HUDEP-2 (cell line): ENCODE results near the gene ANXA2R.
"Not testable (repeated sequence)": the region's sequence is repeated elsewhere in the genome, so short reads cannot be mapped to it uniquely, and the experiment has no call there.

ENCODE experiments used
- DNase-seq, 76 experiments: peaks; one replicate each; lab custom pipeline; 2025; ENCODE audit not compliant: unreplicated experiment in 76 of 76; lab: John Stamatoyannopoulos, UW

Gene ANXA2R, protein sequence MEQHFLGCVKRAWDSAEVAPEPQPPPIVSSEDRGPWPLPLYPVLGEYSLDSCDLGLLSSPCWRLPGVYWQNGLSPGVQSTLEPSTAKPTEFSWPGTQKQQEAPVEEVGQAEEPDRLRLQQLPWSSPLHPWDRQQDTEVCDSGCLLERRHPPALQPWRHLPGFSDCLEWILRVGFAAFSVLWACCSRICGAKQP

GRCh38 chr5:43040287-43041098 is at the start of gene ANXA2R:
Gene ANXA2R, minus strand, starts transcription at chr5:43040319. Its CDS starts 273 bp downstream, at chr5:43040046.
- DNase-seq = peak in 75 of 76 experiments; percentile 21 to 96 (median 87)

DNA sequence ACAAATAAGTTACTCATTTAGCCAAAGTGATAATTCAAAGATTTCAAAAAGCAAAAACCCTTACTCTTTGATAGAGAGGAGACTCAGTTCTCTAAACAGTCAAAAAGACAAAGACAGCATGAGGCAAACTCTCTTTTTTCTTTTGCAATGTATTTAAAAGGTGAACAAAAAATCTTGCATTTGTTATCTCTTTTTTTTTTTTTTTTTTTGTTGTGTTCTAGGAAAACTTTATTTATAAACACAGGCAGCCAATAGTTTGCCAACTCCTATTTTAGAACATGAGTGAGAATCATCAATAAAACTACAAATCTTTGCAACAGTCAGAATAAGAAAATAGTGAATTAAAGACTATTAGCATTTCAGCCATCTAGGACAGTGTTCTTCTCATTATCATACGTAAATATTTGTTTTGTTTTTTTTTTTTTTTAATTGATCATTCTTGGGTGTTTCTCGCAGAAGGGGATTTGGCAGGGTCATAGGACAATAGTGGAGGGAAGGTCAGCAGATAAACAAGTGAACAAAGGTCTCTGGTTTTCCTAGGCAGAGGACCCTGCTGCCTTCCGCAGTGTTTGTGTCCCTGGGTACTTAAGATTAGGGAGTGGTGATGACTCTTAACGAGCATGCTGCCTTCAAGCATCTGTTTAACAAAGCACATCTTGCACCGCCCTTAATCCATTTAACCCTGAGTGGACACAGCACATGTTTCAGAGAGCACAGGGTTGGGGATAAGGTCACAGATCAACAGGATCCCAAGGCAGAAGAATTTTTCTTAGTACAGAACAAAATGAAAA is 46.2 kb upstream of the ANXA2R start:
- not testable (repeated sequence) for DNase-seq

DNA sequence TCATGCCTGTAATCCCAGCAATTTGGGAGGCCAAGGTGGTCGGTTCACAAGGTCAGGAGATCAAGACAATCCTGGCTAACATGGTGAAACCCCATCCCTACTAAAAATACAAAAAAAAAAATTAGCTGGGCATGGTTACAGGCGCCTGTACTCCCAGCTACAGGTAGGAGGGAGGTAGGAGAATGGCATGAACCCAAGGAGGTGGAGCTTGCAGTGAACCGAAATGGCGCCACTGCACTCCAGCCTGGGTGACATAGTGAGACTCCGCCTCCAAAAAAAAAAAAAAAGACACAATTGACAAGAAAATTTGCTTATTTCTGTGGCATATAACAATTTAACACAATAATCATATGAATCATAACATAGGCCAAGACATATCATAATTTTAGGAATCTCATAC is 45.3 kb upstream of the ANXA2R start:
- DNase-seq = peak in 9 of 76 experiments; percentile 9 to 48 (median 18)

DNA sequence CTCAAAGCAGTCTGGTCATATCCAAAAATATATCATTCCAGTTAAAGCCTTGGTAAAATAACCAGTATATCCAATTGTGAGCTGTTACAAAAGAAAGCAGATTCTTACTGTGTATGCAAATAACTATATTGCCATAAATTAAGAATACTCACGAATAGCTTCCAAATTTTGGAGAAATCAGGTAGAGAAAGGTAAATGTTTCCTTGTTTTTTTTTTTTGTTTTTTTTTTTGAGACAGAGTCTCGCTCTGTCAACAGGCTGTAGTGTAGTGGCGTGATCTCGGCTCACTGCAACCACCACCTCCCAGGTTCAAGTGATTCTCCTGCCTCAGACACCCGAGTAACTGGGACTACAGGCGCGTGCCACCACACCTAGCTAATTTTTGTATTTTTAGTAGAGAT is 44.3 kb upstream of the ANXA2R start:
- DNase-seq = not testable (repeated sequence)

- peak in 39 of 76 experiments; percentile 5 to 75 (median 46) for DNase-seq
These were observed 41.2 kb upstream of the ANXA2R start for GRCh38 chr5:43081345-43081744.

GRCh38 chr5:43078956-43079355 is 38.8 kb upstream of the ANXA2R start:
- peak in 4 of 76 experiments; percentile 6 to 22 (median 12) for DNase-seq

GRCh38 chr5:43077446-43078191 is 37.5 kb upstream of the ANXA2R start:
- DNase-seq = not testable (repeated sequence)

- DNase-seq = peak in 48 of 76 experiments; percentile 1 to 83 (median 55)
These were observed 35.5 kb upstream of the ANXA2R start for GRCh38 chr5:43075319-43076293.

DNA sequence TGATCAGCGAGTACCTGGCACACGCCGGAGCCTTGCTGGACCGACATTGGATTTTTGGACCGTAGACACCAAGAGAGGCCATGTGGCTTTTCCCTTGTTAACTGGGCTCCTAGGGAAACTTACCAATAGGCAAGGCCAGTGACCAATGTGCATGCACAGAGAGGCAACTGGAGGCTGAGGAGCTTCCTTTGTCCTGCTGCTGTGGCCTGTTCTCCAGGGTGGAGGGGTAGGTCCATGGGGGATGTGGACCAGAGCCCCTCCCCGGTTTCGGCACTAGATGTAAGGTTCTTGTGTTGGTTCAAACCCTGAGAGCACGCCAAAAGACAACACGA is 34.8 kb upstream of the ANXA2R start:
- DNase-seq = no peak

DNA sequence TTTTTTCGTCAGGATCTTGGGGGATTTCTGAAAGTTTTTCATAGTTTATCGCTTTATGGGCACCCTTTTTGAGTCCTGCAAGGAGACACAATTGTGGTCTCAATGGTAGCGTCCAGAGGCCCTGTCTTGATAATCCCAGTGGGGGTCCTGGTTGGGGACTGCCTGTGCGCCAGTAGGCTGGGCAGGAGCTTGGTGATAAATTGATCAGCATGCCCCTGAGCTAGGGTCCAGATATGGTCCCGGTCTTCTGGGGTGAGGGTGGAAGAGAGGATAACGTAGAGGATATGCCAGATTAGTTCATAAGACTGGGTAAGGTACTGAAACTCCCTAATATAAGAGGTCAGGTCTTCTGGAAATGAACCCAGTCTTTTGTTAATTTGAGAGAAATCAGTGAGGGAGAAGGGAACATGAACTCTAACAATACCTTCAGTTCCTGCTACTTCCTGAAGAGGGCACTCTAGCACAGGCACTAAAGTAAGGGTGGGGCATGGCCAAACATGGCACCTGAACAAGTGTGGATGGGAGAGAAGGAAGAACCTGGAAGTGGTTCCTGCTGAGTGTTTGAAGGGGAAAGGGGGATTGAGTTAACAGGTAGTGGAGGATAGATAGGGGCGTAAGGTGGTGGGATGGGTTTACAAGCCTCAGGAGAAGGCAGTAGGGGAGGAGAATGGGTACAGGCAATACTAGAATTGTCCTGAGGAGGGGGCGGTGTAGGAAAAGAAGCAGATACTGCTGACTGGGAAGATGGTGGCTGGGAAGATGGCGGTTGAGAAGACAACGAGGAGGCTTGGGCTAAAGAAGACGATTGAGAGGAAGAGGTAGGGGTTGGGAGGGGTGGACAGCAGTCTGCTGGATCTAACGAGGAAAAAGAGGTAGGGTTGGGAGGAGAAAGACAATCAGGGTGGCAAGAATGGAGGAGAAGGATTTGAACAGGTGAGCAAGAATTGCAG is 33.8 kb upstream of the ANXA2R start:
- peak in 57 of 76 experiments; percentile 6 to 80 (median 47) for DNase-seq

- not testable (repeated sequence) for DNase-seq
These were observed 29.2 kb upstream of the ANXA2R start for GRCh38 chr5:43069401-43069720.

GRCh38 chr5:43068037-43068436 is 27.9 kb upstream of the ANXA2R start:
- no peak for DNase-seq

- DNase-seq = peak in 74 of 76 experiments; percentile 10 to 88 (median 72)
These were observed 27.0 kb upstream of the ANXA2R start for GRCh38 chr5:43066799-43067741.

DNA sequence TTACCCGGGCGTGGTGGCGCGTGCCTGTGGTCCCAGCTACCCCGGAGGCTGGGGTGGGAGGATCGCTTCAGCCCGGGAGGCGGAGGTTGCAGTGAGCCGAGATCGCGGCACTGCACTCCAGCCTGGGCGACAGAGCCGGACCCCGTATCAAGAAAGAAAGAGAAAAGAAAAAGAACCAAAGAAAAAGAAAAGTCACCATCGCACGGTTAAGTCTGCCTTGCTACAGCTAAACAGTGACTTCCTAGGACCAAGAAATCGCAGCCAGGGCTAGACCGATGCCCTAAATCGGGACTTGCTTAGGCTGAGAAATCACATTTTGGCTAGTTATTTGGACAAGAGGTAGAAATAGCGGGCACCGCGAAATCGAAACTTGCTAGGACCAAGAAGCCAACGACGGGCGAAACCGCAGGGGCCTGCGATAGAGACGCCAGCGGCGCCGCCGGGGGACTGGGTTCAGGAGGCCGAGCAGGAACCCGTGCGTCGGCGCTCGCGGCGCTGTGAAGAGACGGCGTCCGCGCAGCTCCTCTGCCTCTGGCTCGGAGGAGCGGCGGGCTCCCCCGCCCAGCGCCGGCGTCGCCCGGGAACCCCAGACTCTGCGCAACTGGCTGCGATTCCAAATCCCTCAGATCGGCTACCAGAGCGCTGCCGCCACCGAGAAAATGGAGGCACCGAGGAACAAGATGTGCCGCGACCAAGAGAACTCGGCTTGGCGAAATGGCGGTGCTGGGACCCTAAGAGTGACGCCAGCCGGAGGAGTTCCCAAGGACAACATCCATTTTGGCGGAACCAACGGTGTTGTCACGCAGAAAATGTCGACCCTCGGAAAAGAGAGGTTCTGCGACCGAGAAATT is 26.1 kb upstream of the ANXA2R start:
- peak in 65 of 76 experiments; percentile 15 to 88 (median 58) for DNase-seq

DNA sequence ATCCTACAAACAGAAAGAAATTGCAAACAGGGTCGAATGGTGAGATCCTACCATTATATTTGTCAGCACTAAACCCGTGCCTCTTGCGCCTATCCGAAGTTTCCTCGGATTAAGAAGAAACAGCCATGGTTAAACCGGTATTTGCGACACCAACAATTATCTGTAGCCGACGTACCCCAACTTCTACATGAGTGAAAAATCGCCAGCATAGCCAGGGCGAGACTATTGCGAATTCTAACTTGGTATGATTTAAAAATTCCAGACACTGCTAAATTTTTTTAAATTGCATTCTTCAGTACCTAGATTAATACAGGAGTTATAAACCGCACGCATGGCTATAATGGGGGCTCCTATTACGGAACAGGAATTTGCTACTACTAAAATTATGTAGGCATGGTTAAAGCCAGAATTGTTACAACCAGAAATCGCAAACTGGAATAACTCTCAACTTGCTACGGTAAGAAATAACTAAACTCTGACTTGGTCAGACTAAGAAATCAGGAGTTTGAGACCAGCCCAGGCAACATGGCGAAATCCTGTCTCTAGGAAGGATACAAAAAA is 25.3 kb upstream of the ANXA2R start:
- peak in 8 of 76 experiments; percentile 9 to 54 (median 24) for DNase-seq

GRCh38 chr5:43063721-43064171 is 23.6 kb upstream of the ANXA2R start:
- DNase-seq = no peak
